HG03442 (cell line): ENCODE data around the gene TENM3.
A peak's percentile ranks its signal among the peaks of the same experiment; 100 is the strongest.

Experiments used
- ATAC-seq: cut with Tn5 transposase; IDR thresholded peaks from one replicate; pipeline ENCODE4 v1.9.1; 2021; ENCODE audit warnings: mild to moderate bottlenecking, moderate library complexity; ENCODE audit not compliant: unreplicated experiment

TENM3 gene

DNA sequence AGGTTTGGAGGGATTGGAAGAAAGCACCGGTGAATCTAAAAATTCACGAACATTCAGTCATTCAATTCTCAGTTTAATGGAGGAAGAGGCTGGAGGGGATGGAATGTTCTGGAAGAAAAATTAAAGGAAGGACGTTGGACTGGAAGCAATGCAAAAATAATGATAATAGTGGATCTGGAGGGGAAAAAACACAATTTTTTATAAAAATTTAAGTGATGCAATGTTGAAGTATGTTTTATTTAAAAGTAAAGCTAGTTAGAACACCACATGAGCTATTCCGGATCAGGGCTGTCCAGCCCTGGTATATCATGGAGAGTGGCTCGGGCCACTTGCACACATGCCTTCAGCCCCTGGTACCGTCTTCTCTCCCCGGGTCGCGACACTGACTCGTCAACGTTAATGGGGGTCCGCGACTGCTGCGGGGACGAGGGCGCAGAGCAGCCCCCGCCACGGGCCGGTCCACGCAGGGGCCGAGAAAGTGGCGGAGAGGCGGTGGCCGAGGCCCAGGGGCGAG is 204.6 kb downstream of the TENM3 start:
- ATAC-seq = no peak

DNA sequence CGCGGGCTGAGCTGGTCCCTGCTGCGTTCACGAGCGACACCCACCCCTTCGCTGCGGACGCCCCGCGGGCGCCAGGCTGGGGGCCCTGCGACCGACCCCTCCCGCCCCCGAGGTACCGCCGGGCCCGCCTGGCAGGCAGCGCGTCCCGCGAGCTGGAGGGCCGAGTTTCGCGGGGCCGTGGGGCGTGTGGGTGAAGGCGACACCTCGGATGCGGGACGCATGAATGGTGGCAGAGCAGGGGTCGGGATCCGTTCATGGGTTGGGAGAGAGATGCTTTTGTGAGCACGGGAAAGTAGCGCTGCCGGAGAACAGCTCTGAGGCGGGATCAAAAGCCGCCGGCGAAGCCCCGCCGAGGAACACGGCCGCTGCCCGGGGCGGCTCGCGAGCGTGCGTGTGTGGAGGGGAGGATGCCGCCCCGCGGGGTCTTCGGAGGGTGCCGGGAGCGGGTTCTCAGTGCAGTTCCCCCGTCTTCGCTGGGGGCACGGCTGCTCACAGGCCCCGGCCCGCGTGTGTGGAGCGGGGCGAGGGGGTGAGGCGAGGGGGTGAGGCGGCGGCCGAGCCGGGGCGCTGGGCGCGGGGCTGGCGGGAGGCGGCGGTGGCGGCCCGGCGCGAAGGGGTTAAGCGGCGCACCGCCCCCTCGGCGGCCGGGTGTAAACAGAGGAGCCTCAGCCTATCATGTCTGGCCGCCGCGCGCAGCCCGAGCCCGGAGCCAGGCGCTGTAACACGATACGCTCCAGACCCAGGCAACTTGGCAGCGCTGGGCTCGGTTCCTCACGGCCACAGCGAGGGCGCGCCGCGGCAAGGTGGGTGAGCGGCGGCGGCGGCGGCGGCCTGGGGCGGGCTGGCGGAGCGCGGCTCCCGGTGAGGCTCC is 205.3 kb downstream of the TENM3 start:
- peak; percentile 86 for ATAC-seq

DNA sequence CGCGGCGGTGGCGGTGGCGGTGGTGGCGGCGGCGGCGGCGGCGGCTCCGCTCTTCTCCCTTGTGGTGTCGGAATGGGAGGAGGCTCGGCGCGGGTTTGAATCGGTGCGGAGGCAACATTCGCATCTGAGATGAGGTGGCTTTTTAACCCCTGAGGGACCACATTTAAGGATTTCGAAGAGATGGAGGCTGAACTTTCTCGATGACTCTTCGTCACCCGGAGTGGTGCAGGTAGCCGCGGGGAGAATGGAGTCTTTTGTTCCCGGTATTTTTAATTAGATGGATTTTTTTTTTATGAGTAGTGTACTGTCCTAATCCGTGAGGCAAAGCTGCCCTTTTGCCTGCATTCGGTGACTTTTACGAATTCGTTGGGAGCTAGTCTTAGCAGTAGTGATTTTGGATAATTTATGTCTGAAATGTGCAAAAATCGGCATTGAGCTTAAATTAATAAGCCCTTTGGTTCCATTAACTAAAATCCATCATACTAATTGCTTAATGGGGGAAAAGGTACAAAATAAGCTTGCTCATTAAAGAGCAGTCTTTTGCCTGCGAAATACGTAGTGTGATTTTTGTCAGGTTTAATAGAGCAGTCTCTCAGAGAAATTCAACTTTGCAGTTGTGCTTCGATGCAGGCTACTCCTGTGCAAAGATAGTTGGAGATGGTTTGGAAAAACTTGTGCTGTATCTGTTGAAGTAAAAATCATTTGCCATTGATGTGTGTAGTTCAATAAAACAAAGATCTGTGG is 206.2 kb downstream of the TENM3 start:
- ATAC-seq = peak; percentile 1

DNA sequence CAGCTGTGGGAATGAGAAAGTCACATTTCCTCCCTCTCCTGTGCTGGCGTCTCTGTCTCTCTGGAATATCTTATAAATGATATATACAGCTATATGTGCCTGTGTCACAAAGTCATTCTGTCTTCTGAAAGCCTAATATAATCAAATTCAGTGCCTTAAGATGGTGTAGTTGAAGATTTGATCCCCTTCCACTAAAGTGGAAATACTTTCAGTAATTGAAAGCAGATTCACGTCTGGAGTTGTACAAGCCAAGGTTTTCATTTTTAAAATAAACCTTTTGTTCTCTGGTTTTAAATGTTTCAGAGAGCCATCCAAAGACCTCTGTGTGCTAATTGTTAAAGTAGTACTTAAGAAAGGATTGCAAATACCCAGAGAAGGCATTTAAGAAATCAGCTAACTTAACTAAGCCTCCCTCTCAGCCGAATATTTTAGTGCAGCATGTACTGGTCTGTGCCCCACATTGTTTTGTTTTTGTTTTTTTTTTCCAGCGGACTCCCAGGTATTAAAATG is 206.8 kb downstream of the TENM3 start:
- no peak for ATAC-seq

DNA sequence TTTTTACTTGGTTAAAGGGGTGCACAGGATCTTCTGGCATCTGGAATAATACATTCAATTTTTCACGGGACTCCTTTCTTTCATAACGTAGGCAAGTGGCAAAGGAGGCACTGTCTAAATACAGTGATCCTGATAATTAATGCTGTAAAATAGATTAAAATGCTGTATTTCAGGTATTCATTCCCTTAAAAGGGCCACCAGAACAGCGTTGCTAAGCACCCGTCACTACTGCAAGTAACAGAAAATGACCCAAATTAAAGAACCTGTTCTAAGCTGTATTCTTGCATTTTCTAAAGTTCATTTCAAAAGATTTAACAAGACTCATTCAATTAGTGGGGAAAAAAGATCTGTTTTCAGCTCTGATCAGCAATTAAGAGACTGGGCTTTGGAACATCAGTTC is 208.2 kb downstream of the TENM3 start:
- no peak for ATAC-seq

DNA sequence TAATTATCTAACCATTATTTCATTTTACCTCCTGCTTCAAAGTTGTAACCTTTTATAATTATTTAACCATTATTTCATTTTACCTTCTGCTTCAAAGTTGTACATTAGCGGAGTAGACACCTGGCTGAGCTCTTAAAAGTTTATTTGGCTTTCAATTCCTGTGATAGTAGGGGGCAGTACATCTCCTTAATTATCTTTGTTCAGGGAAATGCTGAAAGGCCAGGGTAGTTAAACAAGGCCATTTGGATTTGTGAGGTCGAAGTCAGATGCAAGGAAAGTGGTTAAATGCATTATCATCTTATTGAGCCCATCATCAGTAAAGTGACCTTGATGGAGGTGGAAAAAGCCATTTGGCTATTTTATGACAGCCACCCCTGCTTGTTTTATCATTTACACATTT is 210.6 kb downstream of the TENM3 start:
- ATAC-seq = no peak

DNA sequence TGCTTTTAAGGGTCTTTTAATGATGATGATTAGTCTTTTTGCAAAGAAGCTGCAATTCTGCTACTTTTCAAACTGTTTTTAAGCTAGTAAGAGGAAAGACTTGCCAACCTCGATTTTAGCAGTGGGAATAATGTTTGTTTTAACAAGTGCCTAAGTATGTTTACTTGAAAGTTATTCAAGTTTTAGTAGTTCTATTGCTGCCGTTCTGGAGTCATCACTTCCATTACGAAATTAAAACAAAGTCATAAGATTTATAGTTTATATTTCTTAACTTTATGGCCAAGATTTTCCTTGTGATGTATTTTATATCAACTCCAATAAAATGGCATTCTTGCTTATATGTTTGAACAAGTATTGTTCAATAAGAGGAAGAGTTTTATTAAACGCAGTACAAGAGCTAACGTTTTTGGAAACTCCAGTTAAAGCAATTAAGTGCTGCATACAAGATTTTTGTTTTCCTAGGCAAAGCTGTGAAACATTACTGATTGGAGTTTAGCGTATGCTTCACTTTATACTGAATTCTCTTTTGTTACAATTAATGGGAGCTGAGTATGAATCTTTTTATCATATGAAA is 211.3 kb downstream of the TENM3 start:
- ATAC-seq = no peak

DNA sequence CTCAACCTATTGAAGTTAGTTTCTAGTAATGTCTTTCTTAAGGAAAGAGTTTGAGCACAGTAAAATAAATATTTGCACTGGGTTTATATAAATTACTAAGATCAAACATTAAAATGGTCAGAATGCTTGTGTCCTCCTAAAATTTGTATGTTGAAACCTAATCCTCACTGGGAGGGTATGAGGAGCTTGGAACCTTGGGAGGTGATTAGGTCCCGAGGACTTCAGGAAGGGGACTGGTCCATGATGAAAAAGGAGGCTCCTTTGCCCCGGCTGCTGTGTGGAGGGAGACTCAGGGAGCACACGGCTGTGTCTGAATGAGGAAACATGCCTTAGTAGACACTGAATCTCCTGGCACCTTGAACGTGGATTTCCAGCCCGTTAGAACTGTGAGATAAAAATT is 221.9 kb downstream of the TENM3 start:
- no peak for ATAC-seq

DNA sequence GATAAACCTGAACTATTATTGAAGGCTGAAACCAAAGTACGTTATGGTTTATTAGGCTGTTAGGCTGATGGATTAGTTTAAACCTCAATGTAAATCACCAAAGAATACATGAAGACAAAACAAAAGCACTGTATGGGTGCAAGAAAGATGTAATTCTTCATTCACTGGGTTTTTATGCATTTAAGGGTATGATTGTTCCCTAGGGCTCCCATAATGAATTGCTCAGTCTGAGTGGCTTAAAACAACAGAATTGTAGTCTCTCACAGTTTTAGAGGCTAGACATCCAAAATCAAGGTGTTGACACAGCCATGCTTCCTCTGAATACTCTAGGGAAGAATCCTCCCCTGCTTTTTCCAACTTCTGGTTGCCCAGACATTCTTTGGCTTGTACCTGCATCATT is 222.8 kb downstream of the TENM3 start:
- no peak for ATAC-seq

DNA sequence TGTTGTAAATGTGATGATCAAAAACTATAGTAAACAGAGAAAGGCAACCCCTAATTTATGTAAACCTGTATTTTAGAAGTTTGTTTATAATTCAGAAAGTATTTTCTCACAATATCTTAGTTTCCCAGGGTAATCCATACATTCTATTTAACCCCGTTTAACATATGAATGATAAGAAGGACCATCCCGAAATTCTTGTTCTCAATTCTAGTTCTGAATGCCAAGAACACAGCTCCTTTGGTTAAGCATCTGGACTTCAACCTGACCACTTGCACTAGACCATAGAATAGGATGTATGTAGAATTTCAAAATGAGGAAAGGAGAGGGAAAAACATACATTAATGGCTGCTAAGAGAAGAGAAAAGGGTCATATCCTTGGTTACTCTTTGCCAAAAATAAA is 227.0 kb downstream of the TENM3 start:
- ATAC-seq = no peak

DNA sequence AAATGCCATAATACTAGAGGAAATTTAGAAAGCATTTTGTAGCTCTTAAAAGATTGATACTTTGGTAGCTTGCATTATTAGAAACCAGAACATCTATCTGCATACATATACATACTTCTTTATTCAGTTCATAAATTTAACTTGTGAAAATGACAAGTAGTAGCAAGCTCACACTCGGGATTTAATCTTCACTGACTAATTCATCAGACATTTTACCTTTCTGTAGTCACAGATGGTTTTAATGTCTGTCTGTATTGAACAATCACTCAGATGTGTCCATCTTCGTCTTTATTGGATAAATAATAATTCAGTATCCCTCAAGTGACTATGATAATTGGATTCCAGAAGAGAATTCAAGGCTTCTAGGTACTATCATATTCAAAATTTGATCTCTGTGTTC is 232.3 kb downstream of the TENM3 start:
- ATAC-seq = no peak

DNA sequence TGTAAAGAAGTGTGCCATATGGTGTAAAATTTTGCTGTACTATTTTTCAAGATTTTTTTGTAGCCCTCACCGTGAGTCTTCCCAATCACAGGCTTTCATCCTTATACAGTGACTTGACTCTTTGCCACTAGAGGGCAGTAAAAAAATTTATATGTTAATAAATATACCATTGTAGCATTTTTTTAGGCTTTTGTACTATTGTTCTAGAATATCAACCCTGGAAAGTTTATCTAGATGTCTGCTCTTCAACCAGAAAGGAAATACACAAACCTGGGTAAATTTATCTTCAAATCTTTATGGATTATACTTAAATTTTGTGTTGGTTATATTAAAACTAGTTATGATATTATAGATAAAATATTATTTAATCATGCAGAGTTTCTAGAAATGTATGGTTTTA is 235.3 kb downstream of the TENM3 start:
- peak; percentile 84 for ATAC-seq

DNA sequence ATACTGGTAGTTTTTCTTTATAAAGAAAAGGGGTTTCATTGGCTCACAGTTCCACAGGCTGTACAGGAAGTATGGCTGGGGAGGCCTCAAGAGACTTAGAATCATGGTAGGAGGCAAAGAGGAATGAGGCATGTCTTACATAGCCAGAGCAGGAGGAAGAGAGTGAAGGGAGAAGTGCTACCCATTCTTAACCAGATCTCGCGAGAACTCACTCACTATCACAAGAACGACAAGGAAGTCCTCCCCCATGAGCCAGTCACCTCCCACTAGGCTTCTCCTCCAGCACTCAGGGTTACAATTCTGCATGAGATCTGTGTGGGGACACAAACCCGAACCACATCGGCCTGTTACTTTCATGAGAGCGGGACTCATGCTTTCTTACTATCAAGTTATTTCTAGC is 240.5 kb downstream of the TENM3 start:
- ATAC-seq = no peak

DNA sequence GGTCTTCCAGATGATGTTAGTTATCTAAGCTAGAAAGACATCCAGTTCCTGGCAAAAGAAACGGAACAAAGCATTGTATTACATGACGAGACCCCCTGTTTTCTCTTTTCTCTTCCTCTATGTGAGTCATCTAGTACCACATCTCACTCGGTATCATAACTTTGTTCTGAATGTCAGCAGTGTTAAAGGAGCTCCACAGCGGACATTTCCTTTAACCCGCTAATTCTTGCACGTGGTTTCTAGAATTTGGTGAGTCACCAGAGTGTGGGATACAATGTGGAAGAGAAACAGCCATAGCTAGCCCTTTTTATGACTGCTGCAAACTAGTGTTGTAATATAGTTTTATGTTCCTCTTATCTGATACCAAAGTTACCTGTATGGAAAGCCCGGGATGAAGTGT is 243.7 kb downstream of the TENM3 start:
- ATAC-seq = no peak

DNA sequence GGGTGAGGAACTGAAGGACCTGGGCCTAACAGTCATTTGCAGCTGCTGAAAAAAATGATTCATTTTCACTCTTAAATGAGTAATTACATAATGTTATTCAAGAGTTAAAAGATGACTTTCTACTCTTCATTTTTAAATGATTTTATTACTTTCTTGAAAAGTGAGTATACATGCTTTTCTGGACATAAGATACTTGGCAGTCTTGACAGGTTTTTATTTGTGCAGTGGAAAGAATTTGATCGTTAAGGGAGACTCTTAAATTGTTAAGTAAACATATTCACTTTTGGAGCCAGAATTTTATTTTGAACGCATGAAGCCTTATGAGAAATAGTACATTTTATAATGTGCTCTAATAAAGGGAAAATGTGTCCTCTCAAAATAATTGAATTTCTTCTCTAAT is 245.7 kb downstream of the TENM3 start:
- ATAC-seq = no peak

DNA sequence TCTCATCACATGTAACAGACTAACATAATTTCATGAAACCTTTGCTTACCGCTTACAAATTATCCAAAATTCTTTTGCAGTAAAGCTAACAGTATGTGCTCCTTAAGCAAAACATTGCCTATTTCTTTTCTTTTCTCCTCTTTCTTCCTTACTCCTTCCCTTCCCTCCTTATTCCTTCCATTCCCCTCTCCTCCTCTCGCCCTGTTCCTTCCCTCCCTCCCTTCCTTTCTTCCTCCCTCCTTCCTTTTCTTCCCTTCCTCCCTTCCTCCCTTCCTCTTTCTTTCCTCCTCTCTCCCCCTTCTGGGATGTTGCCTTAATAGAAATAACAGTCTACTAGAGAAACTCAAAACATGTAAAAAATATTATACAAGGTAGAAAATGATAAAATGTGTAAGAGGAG is 246.4 kb downstream of the TENM3 start:
- no peak for ATAC-seq

DNA sequence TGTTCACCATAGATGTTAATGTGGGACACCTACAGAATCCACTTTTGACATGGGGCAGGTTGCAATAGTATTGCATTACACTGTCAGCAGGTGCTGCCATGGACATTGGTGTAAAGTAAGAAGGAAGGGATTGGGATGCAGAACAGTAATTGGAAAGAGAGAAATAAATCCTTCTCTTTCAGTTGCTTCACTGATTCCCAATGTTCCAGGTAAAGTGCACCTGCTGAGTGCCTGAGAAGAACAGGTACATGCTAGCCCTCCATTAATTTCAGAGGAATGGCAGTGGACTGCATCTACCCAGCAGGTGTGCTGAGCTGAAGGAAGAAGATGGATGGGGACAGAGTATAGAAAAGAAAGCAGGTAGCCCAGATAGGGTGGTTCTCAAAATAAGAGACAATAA is 248.5 kb downstream of the TENM3 start:
- no peak for ATAC-seq

DNA sequence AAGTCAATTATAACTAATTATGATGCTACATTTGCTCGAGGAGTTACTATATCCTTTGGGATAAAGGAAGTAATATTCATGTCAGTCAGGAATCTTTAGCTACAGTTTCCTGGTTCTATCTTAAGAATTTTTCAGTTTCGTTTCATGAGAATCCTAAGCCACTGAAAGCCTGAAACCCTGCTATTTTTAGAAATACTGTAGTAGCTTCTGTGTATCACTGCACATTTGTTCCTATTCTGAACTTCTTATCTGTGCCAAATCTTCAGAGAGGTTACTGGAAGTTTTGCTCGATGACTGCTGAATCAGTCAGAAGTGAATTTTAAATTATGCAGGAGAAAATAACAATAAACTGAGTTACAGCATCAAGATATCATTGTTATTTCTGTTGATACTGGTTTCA is 249.2 kb downstream of the TENM3 start:
- peak; percentile 73 for ATAC-seq

DNA sequence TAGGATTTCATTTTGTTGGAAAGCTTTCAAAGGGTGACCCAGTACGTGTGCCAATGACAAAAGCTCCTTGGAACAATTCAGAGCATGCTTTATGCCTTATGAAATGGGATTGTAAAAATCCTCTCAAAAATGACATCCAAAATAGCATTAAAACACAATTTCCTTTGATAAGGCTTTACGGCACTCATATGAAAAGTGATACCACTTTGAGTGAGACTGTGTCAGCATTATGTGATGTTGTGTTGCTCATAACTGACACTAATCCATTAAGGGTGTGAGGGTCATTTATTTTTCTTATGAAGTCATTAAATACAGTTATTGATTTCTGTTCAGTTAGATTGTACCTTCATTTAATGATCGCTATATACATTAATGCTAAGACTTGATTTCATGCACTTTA is 250.2 kb downstream of the TENM3 start:
- no peak for ATAC-seq

DNA sequence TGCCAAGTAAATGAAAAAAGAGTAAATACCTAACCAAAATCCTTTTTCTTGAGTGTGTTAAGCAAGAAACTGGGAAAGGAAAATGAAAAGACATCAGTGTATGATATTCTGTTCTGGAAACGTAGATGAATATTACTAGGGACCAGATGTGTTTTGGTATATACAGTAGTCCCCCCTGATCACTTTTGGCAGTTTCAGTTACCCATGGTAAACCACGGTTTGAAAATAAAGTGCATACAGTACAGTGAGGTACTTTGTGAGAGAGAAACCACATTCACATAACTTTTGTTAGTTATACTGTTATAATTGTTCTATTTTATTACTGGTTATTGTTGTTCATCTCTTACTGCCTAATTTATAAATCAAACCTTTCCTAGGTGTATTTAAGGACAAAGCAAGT is 250.9 kb downstream of the TENM3 start:
- no peak for ATAC-seq

DNA sequence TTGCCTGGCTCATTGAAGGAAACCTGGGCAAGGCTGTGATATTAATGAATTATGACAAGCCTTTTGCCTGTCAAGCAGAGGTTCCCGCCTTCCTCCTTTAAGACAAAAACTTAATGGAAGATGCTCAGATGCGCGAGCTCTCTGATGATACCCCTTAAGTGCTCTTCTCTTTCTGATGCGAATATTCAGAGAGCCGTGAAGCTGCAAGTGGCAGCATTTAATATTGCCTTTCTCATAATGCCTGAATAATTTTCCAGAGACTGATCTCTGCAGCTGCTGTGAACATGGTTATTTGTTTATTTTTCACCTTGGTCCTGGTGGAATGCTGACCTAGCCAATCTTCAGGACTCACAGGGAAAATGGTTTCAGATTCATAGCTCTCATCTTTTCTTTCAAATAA is 251.8 kb downstream of the TENM3 start:
- ATAC-seq = no peak
